HT1080 (cell line): ENCODE data around the gene YIPF7. TPM values are rescaled to one million over a fixed set of nuclear protein-coding genes. Genes with fewer than 3 reads are reported as not detected.

Source experiments
- DNase-seq: peaks from one replicate; pipeline ENCODE4 v3.0.0-alpha.2; 2015; ENCODE audit warnings: low read depth
- total RNA-seq: library from RNA; depleted of rRNA; stranded (reverse); fragments of >200 nt; shearing (Covaris generic); gene quantifications from 2 replicates; pipeline ENCODE4 v1.2.3, GENCODE V29; 2014; rRNA removed

Gene YIPF7
- total RNA-seq, 1 experiment from 2014 or later: not detected

- peak; percentile 66 for DNase-seq
Observed at GRCh38 chr4:44629280-44629866, 22.1 kb downstream of the YIPF7 start.

GRCh38 chr4:44623676-44624075 lies 27.7 kb downstream of the YIPF7 start:
- DNase-seq: no peak

DNA sequence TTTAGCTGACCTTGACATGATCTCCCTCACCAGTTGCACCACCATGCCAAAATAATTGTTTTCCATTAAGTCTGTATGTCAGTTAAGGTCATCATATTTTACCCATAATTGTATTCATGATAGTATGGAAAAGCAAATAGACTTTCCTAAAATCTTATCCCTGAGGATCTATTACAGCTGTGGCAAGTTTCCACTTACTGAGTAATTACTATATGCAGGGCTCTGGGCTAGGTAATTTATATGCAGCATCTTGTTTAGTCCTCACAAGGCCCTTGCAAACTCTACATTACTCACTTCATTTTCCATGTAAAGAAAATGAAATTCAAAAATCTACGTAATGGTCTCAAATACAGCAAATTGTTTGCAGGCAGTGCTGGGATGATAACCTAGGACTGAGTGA lies 34.8 kb downstream of the YIPF7 start:
- DNase-seq: no peak

DNA sequence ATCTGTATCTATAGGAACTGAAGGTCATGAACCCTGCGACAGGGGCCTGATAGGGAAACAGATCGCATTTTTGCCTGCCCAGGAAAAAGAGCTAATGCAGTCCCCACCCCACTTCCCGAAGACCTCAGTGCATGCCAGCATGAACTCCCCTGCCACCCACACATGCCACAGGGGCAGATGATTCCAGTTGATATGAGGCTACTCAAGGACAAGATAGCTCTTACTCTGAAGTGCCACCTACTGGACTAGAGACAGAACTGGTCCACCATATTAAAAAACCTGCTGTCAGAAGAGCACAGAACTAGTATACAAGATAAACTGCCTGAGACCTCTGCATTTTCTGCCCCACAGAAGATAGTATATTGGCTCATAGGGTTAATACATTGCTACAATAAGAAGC lies 68.0 kb downstream of the YIPF7 start:
- DNase-seq: peak; percentile 10

GRCh38 chr4:44580231-44580630 lies 71.2 kb downstream of the YIPF7 start:
- DNase-seq: no peak

DNA sequence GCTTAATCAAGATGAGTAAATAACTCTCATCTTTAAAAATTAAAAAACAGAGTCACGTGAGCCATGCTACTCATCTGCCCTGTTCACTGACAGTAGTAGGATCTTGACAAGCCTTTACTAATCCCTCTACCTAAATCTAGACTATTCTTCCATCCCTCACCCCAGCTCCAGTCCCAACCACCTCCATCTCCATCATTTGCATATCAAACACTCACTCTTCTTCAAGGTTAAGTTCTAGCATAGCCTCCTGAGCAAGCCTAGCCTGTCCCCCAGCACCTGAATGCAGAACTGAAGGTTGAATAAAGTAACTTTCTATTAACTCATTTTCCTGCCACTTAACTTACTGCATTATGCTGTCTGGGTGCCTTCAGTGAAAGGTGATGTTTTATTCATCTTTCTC lies 72.5 kb downstream of the YIPF7 start:
- DNase-seq: no peak

Other genes with a start within 250 kb of the YIPF7 start
- gene KCTD8, start 202.8 kb downstream of the YIPF7 start, total RNA-seq: 0.23 and 0.64 TPM in 2 replicates
- gene GUF1, start 26.8 kb upstream of the YIPF7 start, total RNA-seq: 14.5 and 20.5 TPM in 2 replicates
- 22.9 and 31.6 TPM in 2 replicates for gene GNPDA2, start 74.9 kb upstream of the YIPF7 start, total RNA-seq